ENCODE measurements around the gene MKRN3.
"Not testable (repeated sequence)": the region's sequence is repeated elsewhere in the genome, so short reads cannot be mapped to it uniquely, and the experiment has no call there.

MKRN3 gene

DNA sequence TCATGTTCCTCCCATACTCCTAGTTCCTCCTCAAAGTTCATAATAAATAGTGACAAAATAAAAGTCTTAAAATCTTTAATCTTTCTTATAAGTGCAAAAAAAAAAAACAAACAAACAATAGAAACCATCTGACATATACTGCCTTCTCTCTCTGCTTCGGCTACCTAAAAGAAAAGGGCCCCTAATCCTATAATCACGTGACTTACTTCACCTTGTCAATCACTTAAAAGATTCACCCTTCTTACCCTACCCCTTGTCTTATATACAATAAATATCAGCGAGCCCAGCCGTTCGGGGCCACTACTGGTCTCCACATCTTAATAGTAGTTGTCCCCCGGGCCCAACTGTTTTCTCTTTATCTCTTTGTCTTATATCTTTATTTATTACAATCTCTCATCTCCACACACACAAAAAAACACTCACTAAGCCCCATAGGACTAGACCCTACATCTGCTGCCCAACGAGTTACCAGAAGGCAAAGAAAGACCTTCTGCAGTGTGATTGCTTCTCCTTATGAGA lies 28.8 kb downstream of the MKRN3 start:
- no peak overlapping the region for H3K4me3 ChIP-seq (ENCODE audit: control insufficient read depth, low read depth, low read length)
- no peak for DNase-seq (ENCODE audit: low read depth)
- no peak for TF ChIP-seq CTCF (conservative IDR thresholded peaks at IDR 0.05; ENCODE audit: control insufficient read depth, insufficient read depth, low read depth, low read length)

GRCh38 chr15:23595368-23595767 lies 29.9 kb downstream of the MKRN3 start:
- H3K4me3 ChIP-seq (ENCODE audit: control insufficient read depth, low read depth, low read length) = no peak overlapping the region
- TF ChIP-seq CTCF (conservative IDR thresholded peaks at IDR 0.05; ENCODE audit: control insufficient read depth, insufficient read depth, low read depth, low read length) = no peak
- DNase-seq (ENCODE audit: low read depth) = no peak

DNA sequence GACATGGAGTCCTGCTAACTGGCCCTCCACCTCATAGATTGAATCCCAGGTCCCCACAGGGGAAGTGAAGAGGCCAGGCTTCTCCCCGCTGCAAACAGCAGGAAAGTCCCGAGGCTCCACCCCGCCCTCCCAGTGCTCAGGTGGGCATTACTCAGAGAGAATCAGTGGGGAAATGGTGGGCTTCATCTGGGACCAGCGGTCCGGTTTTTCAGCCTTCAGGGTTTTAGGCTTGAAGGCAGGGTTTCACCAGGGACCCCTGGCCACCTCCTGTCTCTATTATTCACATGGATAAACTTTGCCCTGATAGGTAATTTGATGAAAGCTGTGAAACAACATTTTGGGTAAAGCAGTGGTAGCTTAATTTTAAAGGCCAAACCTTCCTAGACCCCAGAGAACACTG lies 31.3 kb downstream of the MKRN3 start:
- no peak for DNase-seq (ENCODE audit: low read depth)
- no peak for TF ChIP-seq CTCF (conservative IDR thresholded peaks at IDR 0.05; ENCODE audit: control insufficient read depth, insufficient read depth, low read depth, low read length)
- no peak overlapping the region for H3K4me3 ChIP-seq (ENCODE audit: control insufficient read depth, low read depth, low read length)

DNA sequence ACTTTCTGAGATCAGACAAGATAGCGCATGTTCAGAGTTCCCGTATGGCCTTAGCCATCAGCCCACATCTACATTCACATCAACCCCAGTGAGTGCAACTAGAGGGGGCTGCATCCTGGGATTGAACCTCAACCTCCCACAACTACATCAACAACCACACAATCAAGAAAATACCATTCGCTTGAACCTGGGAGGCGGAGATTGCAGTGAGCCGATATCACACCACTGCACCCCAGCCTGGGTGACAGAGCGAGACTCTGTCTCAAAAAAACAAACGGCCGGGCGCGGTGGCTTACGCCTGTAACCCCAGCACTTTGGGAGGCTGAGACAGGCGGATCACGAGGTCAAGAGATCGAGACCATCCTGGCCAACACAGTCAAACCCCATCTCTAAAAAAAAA lies 31.8 kb downstream of the MKRN3 start:
- H3K4me3 ChIP-seq (ENCODE audit: control insufficient read depth, low read depth, low read length); DNase-seq (ENCODE audit: low read depth): not testable (repeated sequence)

GRCh38 chr15:23599053-23599452 lies 33.6 kb downstream of the MKRN3 start:
- TF ChIP-seq CTCF (conservative IDR thresholded peaks at IDR 0.05; ENCODE audit: control insufficient read depth, insufficient read depth, low read depth, low read length) = no peak
- no peak for DNase-seq (ENCODE audit: low read depth)
- H3K4me3 ChIP-seq (ENCODE audit: control insufficient read depth, low read depth, low read length) = no peak overlapping the region

- no peak for TF ChIP-seq CTCF (conservative IDR thresholded peaks at IDR 0.05; ENCODE audit: control insufficient read depth, insufficient read depth, low read depth, low read length)
- DNase-seq (ENCODE audit: low read depth) = no peak
- H3K4me3 ChIP-seq (ENCODE audit: control insufficient read depth, low read depth, low read length) = no peak overlapping the region
These were observed 36.6 kb downstream of the MKRN3 start for GRCh38 chr15:23602124-23602523.

DNA sequence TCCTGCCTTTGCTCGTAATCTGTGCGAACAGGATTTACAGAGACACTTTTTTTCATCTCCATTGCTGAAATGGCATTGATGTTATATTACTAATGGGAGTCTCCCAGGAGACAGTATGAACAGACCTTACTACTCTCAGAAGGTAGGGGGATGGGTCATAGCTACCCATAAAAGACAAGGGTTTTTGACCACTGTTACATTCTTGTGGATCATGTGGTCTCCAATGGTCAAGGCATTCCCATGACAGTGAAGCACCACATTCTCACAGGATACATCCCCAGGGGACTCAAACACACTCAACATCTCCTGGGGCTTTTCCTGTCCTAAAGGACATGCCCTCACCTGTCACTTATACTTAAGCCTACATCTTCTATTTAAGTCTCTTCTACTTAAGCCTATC lies 40.8 kb downstream of the MKRN3 start:
- no peak for TF ChIP-seq CTCF (conservative IDR thresholded peaks at IDR 0.05; ENCODE audit: control insufficient read depth, insufficient read depth, low read depth, low read length)
- no peak overlapping the region for H3K4me3 ChIP-seq (ENCODE audit: control insufficient read depth, low read depth, low read length)
- no peak for DNase-seq (ENCODE audit: low read depth)
